ENCODE data around the gene PML.

Gene PML, protein sequence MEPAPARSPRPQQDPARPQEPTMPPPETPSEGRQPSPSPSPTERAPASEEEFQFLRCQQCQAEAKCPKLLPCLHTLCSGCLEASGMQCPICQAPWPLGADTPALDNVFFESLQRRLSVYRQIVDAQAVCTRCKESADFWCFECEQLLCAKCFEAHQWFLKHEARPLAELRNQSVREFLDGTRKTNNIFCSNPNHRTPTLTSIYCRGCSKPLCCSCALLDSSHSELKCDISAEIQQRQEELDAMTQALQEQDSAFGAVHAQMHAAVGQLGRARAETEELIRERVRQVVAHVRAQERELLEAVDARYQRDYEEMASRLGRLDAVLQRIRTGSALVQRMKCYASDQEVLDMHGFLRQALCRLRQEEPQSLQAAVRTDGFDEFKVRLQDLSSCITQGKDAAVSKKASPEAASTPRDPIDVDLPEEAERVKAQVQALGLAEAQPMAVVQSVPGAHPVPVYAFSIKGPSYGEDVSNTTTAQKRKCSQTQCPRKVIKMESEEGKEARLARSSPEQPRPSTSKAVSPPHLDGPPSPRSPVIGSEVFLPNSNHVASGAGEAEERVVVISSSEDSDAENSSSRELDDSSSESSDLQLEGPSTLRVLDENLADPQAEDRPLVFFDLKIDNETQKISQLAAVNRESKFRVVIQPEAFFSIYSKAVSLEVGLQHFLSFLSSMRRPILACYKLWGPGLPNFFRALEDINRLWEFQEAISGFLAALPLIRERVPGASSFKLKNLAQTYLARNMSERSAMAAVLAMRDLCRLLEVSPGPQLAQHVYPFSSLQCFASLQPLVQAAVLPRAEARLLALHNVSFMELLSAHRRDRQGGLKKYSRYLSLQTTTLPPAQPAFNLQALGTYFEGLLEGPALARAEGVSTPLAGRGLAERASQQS

DNA sequence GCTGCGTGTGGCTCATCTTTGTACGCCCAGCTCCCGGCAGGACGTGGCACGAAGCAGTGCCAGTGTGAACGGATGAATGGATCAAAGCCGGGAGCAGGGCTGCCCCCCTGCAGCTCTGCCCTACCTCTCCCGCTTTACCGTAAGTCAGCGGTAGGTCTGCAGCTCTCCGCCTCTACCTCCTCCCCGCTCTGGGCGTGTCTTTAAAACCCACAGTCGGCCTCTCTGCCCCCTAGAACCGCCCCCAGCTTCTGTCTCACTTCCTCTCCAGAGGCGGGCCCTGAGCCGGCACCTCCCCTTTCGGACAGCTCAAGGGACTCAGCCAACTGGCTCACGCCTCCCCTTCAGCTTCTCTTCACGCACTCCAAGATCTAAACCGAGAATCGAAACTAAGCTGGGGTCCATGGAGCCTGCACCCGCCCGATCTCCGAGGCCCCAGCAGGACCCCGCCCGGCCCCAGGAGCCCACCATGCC, at the start of gene PML:
TSS of gene PML (plus strand) at position 304 of the 471 bp plus-strand sequence. CDS start at position 401, 97 bp downstream.
- in situ Hi-C loops (cut with MboI; ENCODE audit: low sequenced_read_pairs) = no loop called here

DNA sequence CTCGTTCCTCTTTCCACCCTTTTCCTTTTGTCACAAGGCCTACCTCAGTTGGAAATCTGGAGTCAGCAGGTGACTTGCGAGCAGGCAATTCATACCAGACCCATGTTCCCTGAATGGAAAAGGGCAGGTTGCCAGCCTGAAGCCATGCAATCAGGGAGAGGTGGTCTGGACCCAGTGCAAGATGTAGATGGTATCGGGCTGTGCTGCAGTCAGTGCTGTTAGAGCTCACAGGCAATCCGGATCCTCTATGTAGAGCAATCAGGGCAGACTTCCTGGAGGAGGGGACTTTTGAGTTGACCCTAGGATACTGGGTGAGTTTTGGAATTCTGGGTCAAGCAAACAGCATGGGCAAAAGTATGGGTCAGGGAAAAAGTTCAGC, 49.4 kb upstream of the PML start:
- in situ Hi-C loops (cut with MboI; ENCODE audit: low sequenced_read_pairs) = no loop called here

DNA sequence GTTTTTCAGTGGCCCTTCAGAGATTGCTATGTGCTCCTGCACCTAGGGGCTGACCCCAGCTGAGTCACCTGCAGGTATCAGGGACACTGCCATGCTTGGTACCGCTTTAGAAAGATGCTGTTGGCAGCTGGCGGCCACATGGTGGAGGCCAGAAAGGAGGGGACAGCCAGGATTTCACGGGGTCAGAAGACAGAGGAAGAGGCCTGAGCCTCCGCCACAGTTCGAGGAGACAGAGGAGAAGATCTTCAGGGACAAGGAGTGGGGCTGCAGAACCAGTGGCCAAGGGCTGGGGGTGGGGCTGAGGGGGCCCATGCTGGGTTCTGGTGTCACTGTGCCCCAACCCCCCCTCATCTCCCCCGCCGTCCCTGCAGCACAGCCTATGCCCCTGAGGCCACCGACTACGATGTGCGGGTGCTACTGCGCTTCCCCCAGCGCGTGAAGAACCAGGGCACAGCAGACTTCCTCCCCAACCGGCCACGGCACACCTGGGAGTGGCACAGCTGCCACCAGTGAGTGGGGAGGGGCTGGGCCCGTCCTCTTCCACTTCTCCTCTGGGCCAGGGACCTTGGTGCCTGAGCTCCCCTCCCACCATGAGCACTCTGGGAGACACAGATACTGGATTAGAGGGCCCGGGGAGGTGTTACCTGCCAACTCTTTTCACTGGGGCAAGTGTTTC, 48.3 kb upstream of the PML start:
- in situ Hi-C loops (cut with MboI; ENCODE audit: low sequenced_read_pairs) = no loop called here

DNA sequence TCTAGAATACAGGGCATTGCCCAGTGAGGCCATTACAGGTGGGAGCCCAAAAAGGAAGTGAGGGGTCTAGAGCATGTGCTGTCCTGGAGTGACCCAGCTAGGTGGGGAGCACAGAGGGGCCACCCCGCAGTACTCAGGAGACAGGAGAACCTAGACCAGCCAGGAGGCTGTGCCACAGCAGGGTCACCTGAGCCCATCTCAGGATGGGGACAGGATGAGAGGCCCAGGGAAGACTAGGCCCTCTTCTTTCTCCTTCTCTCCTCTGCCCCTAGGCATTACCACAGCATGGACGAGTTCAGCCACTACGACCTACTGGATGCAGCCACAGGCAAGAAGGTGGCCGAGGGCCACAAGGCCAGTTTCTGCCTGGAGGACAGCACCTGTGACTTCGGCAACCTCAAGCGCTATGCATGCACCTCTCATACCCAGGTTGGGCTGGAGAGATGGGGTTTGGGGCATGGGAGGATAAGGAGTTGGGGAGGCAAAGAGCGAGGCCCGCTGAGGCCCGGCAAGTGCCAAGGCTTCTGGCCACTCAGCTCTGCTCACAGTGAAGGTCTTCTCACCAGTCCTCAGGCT, 47.6 kb upstream of the PML start:
- in situ Hi-C loops (cut with MboI; ENCODE audit: low sequenced_read_pairs) = no loop called here

DNA sequence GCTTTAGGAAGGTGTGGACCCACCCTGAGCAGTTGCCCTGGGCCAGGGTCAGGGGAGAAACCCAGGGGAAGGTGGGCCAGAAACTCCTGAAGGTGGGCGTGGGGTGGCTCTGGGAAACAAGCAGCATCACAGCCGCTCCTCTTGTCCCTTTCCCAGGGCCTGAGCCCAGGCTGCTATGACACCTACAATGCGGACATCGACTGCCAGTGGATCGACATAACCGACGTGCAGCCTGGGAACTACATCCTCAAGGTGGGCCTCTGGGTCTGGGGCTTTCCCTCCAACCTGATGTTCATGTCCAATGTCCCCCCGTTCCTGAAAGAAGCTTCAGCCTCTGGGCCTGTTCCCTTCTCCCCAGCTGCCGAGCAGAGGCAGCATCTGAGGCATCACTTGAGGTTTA, 46.9 kb upstream of the PML start:
- in situ Hi-C loops (cut with MboI; ENCODE audit: low sequenced_read_pairs) = no loop called here

DNA sequence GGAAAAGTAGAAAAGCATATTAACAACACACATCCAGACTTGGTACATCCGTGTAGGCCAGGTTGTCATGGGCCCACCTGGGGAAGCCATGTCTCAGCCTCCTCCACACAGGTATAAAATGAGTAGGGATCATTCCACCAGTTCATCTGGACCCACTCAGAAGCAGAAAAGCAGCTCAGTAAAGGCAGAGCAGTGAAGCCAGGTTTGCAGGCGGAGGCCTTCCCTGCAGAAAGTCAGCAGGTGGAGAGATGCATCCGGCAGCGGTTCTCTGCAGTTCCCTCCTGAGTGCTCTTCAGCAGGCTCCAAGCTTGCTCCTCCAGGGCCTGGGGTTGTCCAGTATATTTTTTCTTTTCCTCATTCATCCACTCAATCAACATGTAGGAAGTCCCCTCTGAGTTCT, 46.1 kb upstream of the PML start:
- in situ Hi-C loops (cut with MboI; ENCODE audit: low sequenced_read_pairs) = no loop called here

DNA sequence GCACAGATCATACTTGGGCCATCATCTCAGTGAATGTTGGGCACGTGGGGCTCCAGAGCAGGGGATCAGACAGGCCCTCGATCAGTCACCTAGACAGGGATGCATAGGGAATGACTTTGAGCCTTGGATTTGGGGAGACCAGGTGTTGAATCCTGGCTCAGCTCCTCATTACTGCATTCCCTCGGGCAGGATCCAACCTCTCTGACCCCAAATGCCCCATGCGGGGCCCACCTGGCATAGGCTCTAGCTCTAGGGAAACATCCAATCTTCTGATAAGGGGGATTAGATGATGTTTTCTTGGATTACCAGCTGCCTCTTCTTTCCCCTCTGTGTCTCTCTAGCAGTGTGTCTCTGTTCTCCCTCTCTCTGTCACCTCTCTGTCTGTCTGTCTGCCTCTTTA, 45.5 kb upstream of the PML start:
- in situ Hi-C loops (cut with MboI; ENCODE audit: low sequenced_read_pairs) = no loop called here

DNA sequence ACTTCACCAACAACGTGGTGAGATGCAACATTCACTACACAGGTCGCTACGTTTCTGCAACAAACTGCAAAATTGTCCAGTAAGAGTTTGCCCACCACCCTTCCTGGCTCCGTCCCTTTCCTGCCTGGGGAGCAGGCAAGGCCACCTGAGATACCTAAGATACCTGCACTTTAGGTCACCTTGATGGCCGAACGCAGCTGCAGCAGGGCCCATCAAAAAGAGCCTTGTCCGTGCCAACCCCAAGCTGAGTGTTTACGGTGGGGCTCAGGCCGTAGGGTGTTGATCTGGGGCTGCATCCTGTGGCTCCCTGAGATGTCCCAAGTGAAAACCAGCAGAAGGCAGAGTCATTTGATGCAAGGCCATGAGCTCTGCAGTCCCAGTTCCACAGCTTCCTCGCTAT, 45.0 kb upstream of the PML start:
- in situ Hi-C loops (cut with MboI; ENCODE audit: low sequenced_read_pairs) = no loop called here

DNA sequence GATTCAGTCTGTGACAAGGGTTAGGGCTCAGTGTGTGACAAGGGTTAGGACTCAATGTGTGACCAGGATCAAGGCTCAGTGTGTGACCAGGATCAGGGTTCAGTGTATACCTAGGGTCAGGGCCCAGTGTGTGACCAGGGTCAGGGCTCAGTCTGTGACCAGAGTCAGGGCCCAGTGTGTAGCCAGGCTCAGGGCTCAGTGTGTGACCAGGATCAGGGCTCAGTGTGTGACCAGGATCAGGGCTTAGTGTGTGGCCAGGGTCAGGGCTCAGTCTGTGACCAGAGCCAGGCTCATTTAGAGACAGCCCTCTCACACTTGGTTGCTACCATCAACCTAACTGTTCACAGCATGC, 44.1 kb upstream of the PML start:
- in situ Hi-C loops (cut with MboI; ENCODE audit: low sequenced_read_pairs) = loop anchor here (10.0 kb wide), 1 partner anchor 374 kb away; no protein-coding TSS in a partner anchor

DNA sequence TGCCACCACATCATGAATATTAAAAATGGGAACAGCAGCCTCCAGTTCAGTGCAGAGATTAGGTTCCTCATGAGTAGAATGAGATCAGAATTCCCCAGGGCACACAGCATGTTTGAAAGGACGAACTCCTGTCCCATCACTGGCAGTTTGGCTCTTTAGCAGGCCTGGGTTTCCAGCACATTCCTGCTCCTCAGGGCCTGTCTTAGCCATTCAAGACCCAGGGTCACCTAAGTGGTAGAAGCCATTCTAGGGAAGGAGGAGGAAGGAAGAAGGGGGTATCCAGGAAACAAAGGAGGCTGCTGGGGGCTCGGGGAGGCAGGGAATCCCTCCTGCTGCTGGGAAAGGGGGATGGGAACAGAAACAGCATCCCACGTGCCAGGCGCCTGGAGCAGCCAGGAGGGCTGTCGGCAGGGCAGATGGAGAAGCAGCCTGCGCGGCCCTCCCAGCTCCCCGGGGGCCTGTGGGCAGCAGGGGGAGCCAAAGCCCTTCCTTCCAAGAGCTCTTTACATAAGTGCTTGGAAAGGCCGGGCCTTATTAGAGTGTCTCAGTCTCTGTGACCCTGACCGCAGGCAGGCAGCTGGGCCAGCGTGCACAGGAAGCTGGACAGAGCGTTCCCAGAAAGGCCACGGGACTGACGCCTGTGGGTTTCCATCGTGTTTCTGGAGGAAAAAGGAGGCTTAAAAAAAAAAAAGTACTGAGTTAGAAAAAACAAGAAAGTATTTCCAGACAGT, 43.5 kb upstream of the PML start:
- in situ Hi-C loops (cut with MboI; ENCODE audit: low sequenced_read_pairs) = loop anchor here (10.0 kb wide), 1 partner anchor 374 kb away; no protein-coding TSS in a partner anchor

DNA sequence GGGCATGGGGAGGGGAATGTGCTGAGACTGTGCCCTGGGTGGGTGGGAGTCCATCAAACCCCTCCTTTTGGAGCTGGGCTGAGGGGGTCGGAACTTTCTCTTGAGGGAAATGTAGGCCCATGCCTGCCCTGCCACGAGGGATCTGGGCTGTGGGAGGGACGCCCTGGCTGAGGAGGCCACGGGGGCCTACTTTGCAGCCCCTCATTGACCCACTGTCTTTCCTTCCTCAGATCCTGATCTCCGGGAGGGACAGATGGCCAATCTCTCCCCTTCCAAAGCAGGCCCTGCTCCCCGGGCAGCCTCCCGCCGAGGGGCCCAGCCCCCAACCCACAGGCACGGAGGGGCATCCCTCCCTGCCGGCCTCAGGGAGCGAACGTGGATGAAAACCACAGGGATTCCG, 42.9 kb upstream of the PML start:
- in situ Hi-C loops (cut with MboI; ENCODE audit: low sequenced_read_pairs) = loop anchor here (10.0 kb wide), 1 partner anchor 373 kb away; no protein-coding TSS in a partner anchor

DNA sequence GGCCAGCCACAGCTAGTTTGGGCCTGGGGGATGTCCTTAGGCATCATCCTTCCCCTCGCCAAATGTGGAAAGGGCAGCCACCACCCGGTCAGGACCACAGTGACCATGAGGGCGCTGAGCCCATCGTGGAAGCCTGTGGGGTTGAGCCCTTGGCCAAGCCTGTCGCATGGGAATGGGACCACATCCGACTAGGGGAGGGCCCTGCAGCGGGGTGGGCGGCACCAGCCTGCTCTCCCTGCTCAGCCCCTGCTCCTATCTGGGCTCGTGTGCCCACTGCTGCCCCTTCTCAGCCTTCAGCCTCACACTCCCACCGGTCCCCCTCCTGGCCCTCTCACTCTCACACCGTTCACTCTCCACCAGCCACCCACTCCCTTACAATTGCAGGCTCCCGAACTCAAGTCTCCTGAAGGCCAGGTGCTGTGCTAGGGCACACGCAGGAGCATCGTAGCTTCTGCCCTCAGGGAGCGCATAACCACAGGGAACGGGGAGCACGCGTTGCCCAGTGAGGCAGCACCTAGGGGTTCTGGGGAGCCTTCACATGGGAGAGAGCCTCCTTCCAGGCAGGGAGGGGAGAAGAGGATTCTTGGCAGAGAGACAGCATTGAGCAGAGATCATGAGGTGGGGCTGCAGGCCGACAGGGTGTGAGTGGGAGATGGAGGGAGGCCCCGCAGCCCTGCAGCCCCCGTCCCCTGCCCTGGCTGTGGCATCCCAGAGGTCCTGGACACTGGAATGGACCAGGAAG, 42.2 kb upstream of the PML start:
- in situ Hi-C loops (cut with MboI; ENCODE audit: low sequenced_read_pairs) = loop anchor here (10.0 kb wide), 1 partner anchor 372 kb away; no protein-coding TSS in a partner anchor

DNA sequence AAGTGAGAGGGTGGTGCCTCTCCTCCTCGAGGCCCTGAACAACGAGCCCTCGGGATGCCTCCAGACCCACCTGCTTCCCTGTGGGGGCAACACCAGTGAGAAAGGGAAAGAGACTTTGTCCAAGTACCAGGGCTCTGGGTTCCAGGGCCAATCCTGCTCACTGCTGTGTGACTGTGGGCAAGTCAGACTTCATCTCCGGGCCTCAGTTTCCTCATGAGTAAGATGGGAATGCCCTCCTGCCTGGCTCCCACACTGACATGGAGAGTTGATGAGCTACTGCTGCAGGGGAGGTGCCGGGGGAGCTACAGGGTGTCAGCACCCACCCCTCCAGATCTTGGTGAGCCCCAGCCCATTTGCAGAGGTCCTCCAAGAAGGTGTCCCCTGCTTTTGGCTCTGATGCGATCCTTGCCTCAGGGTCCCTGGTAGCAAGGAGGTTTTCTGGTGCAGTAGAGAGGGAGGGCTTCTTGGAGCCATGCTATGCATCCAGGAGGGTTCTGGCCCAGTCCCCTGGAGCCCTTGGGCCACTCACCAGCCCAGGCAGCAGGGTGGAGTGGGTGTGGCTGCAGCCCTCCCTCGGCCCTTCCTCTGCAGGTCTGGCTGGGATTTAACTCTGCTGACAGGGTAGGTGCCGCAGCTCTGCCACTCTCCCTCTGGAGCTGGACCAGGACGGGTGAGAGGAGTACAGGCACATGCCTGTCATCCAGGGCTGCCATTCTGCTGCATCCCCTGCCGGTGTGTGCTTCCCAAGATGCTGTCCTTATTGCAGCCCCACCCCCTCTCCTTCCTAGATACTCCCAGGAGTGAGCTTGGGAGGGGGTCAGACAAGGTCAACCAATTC, 41.4 kb upstream of the PML start:
- in situ Hi-C loops (cut with MboI; ENCODE audit: low sequenced_read_pairs) = loop anchor here (10.0 kb wide), 1 partner anchor 372 kb away; no protein-coding TSS in a partner anchor

DNA sequence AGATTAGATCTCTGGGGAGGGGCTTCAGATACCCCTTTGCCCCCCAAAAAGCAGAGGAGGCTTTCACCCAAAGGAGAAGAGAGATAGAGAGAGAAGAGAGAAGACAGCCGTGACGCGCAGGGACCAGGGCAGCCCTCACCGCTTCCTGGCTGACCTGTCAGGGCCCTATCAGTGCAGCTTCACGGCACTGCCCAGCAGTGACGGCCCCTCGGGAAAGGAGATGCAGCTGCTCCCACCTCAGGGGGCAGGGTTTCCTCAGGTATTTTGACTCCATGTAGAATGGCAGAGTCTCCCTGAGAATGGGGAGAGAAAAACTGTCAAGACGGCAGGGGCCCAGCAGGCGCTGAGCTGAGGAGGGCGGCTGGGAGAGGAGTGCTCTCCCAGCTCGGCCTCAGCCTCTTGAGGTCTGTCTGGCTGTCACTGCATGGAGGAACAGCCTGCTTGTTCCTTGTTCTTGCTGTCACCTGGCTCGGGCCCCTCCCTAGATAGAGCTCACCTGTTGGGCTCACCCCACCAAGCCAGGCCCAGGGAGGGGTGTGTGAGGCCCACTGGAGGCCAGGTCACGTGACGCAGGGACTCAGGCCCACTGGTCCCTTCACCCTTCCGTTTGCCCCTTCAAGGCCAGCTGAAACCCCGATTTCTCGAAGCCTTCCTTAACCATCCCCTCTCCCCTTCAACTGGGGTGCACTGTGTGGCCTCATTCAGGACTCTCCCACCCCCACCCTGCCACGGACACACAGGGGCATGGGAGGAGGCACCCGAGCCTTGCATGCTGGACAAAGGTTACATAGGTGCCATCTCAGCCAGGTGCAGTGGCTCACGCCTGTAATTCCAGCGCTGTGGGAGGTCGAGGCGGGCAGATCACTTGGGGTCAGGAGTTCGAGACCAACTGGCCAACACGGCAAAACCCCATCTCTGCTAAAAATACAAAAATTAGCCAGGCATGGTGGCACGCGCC, 40.0 kb upstream of the PML start:
- in situ Hi-C loops (cut with MboI; ENCODE audit: low sequenced_read_pairs) = loop anchor here (10.0 kb wide), 1 partner anchor 370 kb away; no protein-coding TSS in a partner anchor

DNA sequence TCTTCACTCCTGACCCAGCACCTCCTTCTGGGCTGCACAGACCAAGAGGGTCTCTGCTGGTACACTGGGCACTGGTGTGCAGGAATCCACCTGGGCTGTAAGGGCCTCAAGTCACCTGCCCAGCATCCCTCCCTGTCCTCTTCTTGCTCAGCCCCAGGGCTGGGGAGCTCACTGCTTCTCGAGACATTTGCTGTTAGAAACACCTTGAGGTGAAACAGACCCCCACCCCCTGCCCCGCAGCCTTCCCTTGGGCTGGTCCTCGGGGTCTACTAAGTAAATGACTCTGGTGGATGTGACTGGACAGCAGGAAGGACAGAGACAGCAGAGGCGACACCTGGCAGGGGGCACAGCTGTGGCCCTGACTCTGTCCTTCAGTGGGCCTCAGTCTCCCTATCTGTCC, 39.2 kb upstream of the PML start:
- in situ Hi-C loops (cut with MboI; ENCODE audit: low sequenced_read_pairs) = loop anchor here (10.0 kb wide), 1 partner anchor 369 kb away; no protein-coding TSS in a partner anchor

DNA sequence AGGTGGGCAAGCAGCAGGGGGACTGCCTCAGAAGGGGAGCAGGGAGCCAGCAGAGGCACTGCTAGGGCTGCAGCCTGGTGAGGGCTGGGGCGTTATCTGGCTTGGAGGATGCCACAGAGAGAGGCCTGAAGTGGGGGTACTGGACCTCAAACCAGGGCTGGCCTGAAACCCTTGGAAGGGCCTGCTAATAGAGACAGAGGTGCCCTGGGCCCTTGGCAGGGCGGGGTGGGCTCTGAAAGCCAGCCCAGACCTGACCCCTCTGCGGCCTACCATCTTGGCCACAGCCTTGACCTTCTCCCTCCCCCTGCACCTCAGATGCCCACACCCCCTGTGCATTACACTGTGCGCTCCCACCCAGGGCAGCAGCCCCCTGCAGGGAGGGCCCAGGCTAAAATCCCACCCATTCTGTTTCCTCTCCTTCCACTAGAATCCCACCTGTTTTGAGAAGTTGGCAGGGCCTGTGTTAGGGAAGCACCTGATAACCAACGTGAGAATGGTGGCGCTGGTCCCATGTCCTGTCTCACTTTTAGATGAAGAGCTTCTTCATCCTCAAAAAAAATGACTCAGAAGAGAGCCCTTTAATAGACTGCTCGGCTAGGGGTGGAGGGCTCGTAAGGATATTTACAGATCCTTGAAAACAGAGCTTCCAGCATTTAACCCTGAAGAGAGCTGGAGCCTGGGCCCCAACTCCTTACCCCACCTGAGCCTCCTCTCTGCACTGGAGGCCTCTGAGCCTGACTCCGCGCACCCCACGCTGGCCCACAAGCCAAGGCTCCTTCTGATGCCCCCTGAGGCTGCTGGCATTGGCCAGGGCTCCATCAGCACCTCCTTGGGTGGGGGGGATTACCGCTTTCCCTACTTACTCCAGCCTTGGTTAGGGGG, 38.4 kb upstream of the PML start:
- in situ Hi-C loops (cut with MboI; ENCODE audit: low sequenced_read_pairs) = loop anchor here (10.0 kb wide), 1 partner anchor 369 kb away; no protein-coding TSS in a partner anchor
